Activated CD8-positive, alpha-beta memory T cell treated with anti-CD3 and anti-CD28 coated beads, Interleukin-2, amount 10 ng/mL, durations not matched to agents 7 days and 5 days (primary cell): ENCODE results near the gene ZIC2. TPM values are rescaled to one million over a fixed set of nuclear protein-coding genes. Genes with fewer than 3 reads are reported as not detected.

ENCODE experiments used
- ATAC-seq: fragments of 150-1000 bp; cut with Tn5 transposase; one replicate; pipeline ENCODE4 v1.10.0; 2021; ENCODE audit warnings: moderate library complexity
- CTCF ChIA-PET: fragments of 350-600 bp; sonication (Branson Sonifier 250); formaldehyde crosslinking; loops from one replicate; lab custom pipeline; 2021; ENCODE audit warnings: antibody characterized with exemption; lab: Charles Lee
- DNase-seq: peaks from one replicate; pipeline ENCODE4 v3.0.0-alpha.2; 2020
- H3K27ac Mint-ChIP-seq: one replicate; pipeline ENCODE4 v1.8.0; 2021; ENCODE audit warnings: mild to moderate bottlenecking, mixed read lengths
- H3K27me3 Mint-ChIP-seq: one replicate; pipeline ENCODE4 v1.8.0; 2021; ENCODE audit warnings: mixed read lengths
- H3K36me3 Mint-ChIP-seq: one replicate; pipeline ENCODE4 v1.8.0; 2021; ENCODE audit warnings: mild to moderate bottlenecking, mixed read lengths
- H3K4me1 Mint-ChIP-seq: one replicate; pipeline ENCODE4 v1.8.0; 2021; ENCODE audit warnings: mixed read lengths
- H3K4me3 Mint-ChIP-seq: one replicate; pipeline ENCODE4 v1.8.0; 2021; ENCODE audit warnings: mild to moderate bottlenecking, moderate library complexity, mixed read lengths
- H3K9me3 Mint-ChIP-seq: one replicate; pipeline ENCODE4 v1.8.0; 2022; ENCODE audit warnings: low read depth, mixed read lengths
- total RNA-seq, 2 experiments: library from RNA; stranded (reverse); gene quantifications; one replicate each; pipeline ENCODE4 v1.2.3, GENCODE V29; 2021

The ZIC2 gene
- total RNA-seq, 2 experiments from 2014 or later: 0.26 to 1.6 TPM

DNA sequence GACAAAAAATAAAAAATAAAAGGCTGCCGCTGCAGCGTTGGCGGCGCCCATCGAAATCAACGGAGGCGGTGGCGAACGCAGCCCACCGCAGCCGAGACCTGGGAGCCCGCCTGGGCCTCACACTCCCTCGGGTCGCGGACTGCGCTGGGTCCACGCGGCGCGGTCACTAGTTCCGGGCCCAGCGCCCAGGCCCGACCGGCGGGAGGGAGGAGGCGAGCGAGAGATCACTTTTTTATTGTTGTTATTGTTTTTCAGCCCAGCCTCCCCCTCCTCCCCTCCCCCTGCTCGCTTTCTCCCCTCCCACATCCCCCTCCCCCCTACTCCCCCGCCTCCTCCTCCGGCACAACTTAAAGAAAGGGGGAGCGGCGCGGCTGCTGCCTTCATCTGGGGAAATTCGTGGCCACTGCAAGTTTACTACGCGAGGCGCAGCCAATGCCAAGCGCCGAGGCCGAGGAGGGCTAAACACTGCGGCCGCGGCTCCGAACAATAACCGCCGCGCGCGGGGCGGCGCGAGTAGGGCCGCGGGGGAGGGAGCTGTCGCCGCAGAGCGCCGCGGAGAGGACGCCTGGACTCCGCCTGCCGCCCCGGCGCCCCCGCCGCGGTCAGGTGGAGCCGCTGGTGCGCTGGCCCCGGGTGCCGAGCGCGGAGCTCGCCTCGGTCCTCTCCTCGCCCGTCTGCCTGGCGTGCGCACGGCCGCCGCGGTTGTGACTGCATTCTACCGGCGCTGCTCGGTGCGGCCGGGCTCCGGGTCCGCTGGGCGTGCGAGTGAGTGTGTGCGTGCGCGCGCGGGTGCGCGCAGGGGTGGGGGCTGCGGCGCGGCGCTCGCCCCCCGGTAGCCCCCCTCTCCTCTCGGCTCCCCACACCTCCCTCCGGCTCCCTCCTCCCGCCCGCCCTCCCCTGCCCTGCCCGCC is 505 bp upstream of the ZIC2 start:
- no peak overlapping the region for H3K27ac Mint-ChIP-seq
- CTCF ChIA-PET: interaction anchor here (1.1 to 1.9 kb wide), 7 partner anchors 9 to 534 kb away, joined by 3 to 6 read pairs (median 3); no protein-coding TSS in a partner anchor
- no peak for DNase-seq

DNA sequence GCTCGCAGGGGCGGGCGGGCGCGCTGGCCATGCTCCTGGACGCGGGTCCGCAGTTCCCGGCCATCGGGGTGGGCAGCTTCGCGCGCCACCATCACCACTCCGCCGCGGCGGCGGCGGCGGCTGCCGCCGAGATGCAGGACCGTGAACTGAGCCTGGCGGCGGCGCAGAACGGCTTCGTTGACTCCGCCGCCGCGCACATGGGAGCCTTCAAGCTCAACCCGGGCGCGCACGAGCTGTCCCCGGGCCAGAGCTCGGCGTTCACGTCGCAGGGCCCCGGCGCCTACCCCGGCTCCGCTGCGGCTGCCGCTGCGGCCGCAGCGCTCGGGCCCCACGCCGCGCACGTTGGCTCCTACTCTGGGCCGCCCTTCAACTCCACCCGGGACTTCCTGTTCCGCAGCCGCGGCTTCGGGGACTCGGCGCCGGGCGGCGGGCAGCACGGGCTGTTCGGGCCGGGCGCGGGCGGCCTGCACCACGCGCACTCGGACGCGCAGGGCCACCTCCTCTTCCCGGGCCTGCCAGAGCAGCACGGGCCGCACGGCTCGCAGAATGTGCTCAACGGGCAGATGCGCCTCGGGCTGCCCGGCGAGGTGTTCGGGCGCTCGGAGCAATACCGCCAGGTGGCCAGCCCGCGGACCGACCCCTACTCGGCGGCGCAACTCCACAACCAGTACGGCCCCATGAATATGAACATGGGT is 599 bp downstream of the ZIC2 start:
- Mint-ChIP-seq H3K27me3 (peaks cover 64% of the 10 kb centered on the region), H3K27ac (peak overlapping the region; percentile 75)

More for the DNA sequence above, 505 bp upstream of the ZIC2 start:
- Mint-ChIP-seq H3K4me1 (peaks cover 29% of the 10 kb centered on the region), H3K36me3 (peaks cover 13% of the 10 kb centered on the region), H3K4me3 (no peak overlapping the region), H3K9me3 (no peaks in the 10 kb centered on the region), H3K27me3 (peaks cover 64% of the 10 kb centered on the region)
- peak; percentile 37 for ATAC-seq

DNA sequence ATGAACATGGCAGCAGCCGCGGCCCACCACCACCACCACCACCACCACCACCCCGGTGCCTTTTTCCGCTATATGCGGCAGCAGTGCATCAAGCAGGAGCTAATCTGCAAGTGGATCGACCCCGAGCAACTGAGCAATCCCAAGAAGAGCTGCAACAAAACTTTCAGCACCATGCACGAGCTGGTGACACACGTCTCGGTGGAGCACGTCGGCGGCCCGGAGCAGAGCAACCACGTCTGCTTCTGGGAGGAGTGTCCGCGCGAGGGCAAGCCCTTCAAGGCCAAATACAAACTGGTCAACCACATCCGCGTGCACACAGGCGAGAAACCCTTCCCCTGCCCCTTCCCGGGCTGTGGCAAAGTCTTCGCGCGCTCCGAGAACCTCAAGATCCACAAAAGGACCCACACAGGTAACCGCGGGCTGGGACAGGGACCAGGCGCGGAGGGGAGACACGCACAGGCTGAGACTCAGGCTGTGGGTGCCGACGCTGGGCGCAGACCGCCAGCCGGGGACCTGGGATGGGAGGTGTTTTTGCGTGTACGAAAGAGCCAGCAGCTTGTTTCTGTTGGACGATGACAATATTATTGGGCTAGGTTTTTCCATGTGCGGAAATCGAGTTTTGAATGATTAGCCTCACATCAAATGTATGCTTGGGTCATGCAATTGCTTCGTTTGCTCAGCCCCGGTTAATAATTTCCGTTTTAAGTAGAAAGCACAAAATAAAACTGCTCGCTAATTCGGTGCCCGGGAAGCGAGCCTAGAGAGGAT is 1.3 kb downstream of the ZIC2 start:
- Mint-ChIP-seq H3K27ac (peak overlapping the region; percentile 75), H3K36me3 (peaks cover 16% of the 10 kb centered on the region), H3K4me3 (peak overlapping the region; percentile 41), H3K4me1 (peaks cover 24% of the 10 kb centered on the region), H3K27me3 (peaks cover 64% of the 10 kb centered on the region), H3K9me3 (no peaks in the 10 kb centered on the region)
- ATAC-seq (no peak), DNase-seq (peak; percentile 40)
- CTCF ChIA-PET: interaction anchor here (0.7 to 1.1 kb wide), 3 partner anchors 14 to 327 kb away, joined by 3 read pairs; no protein-coding TSS in a partner anchor

More for the DNA sequence above, 599 bp downstream of the ZIC2 start:
- Mint-ChIP-seq H3K9me3 (no peaks in the 10 kb centered on the region), H3K4me1 (peaks cover 29% of the 10 kb centered on the region), H3K36me3 (peaks cover 15% of the 10 kb centered on the region), H3K4me3 (peak overlapping the region; percentile 41)
- ATAC-seq: no peak
- no peak for DNase-seq
- CTCF ChIA-PET: interaction anchor here (0.8 to 1.4 kb wide), 4 partner anchors 12 to 16 kb away, joined by 3 read pairs; no protein-coding TSS in a partner anchor

DNA sequence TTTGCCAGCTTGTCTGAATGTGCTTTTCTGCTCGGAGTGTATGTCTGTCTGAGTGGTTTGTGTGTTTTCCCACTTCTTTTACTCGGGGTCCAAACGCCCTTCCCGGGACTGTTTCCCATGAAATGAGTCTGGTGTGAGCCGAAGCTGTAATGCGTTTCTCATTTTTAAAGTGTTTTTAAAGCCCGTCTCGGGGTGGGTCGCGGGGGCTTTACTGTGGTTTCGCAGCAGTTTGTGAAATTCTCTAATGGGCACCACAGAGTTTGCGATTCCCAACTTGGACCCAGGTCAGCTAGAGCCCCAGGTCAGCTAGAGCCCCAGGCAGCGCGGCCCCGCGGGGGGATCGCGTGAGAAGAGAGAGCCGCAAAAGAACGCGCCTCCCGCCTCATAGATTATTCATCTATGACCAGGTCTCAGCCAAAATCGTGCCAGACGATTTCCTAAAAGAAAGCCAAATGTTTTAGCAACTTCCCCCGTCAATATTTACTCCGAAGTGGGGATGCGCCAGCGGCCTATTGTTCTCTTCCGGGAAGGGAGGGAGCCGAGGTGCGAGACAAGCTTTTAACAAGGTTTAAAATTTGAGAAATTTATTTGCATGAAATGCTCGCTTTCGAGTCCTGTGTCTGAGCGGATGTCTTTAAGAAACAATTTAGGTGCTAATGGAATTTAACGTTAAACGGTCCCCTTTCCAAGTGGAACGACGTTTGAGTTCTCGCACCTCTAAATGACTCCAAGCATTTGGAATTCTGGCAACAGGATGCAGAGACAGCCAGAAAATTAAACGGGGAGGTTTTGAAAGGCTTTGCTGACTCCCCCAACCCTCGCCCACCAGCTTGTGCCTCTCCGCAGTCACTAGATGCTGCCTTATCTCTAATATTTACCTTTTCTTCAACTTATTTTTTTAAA is 2.2 kb downstream of the ZIC2 start:
- no peaks in the 10 kb centered on the region for H3K9me3 Mint-ChIP-seq
- peaks cover 20% of the 10 kb centered on the region for H3K4me1 Mint-ChIP-seq
- peaks cover 16% of the 10 kb centered on the region for H3K36me3 Mint-ChIP-seq
- peak overlapping the region; percentile 41 for H3K4me3 Mint-ChIP-seq
- DNase-seq (no peak), ATAC-seq (no peak)
- CTCF ChIA-PET: interaction anchor here (0.7 to 0.8 kb wide), 2 partner anchors 13 to 328 kb away, joined by 3 read pairs; no protein-coding TSS in a partner anchor
- H3K27me3 Mint-ChIP-seq: peaks cover 63% of the 10 kb centered on the region
- peak overlapping the region; percentile 75 for H3K27ac Mint-ChIP-seq

DNA sequence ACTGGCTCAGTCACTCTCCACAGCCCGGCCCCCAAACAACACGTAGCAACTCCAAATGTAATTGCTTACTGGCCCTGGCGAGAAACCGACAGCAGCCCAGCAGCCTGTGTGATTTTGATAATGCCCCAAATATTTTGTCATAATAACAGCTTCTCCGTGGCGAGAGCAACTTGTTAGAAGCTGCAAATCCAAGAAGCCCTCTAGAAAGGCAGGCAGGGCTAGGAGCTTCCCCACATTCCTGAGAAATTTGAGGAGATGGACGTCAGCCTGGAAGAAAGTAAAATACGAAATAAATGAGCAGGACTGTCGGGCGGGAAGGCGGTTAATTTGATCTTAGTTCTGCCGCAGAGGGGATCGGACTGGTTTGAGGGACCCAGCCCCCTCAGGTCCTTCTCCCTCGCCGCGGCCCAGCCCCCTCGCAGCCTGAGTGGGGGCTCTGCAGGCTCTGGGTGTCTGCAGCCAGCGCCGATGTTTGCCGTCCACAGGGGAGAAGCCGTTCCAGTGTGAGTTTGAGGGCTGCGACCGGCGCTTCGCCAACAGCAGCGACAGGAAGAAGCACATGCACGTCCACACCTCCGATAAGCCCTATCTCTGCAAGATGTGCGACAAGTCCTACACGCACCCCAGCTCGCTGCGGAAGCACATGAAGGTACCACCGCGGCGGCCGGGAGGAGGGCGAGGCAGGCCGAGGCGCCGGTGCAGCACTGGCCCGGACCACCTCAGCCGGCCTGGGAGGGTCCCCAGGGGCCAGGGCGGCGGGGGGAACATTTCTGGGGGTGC is 3.1 kb downstream of the ZIC2 start:
- Mint-ChIP-seq H3K9me3 (no peaks in the 10 kb centered on the region), H3K36me3 (peaks cover 16% of the 10 kb centered on the region), H3K4me1 (peaks cover 20% of the 10 kb centered on the region), H3K27me3 (peaks cover 63% of the 10 kb centered on the region), H3K27ac (peak overlapping the region; percentile 75), H3K4me3 (peak overlapping the region; percentile 11)
- CTCF ChIA-PET: no interaction called here
- no peak for ATAC-seq
- peak; percentile 40 for DNase-seq

DNA sequence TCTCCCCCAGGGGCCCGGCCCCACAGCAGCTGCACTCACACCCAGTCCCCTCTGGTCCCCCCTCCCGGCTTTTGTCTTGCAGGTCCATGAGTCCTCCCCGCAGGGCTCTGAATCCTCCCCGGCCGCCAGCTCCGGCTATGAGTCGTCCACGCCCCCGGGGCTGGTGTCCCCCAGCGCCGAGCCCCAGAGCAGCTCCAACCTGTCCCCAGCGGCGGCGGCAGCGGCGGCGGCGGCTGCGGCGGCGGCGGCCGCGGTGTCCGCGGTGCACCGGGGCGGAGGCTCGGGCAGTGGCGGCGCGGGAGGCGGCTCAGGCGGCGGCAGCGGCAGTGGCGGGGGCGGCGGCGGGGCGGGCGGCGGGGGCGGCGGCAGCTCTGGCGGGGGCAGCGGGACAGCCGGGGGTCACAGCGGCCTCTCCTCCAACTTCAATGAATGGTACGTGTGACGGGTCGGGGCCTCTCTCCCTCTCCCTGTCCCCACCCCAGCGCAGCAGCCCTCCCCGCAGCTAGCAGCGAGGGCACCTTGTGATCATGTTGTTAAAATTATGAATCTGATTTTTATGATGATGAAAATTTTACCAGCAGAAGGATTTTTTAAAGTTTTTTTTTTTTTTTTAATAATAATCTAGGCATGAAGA is 3.8 kb downstream of the ZIC2 start:
- Mint-ChIP-seq H3K4me1 (peaks cover 23% of the 10 kb centered on the region), H3K9me3 (no peaks in the 10 kb centered on the region), H3K27me3 (peaks cover 69% of the 10 kb centered on the region), H3K27ac (no peak overlapping the region), H3K4me3 (no peak overlapping the region), H3K36me3 (peaks cover 16% of the 10 kb centered on the region)
- no peak for DNase-seq
- CTCF ChIA-PET: no interaction called here
- ATAC-seq: no peak

DNA sequence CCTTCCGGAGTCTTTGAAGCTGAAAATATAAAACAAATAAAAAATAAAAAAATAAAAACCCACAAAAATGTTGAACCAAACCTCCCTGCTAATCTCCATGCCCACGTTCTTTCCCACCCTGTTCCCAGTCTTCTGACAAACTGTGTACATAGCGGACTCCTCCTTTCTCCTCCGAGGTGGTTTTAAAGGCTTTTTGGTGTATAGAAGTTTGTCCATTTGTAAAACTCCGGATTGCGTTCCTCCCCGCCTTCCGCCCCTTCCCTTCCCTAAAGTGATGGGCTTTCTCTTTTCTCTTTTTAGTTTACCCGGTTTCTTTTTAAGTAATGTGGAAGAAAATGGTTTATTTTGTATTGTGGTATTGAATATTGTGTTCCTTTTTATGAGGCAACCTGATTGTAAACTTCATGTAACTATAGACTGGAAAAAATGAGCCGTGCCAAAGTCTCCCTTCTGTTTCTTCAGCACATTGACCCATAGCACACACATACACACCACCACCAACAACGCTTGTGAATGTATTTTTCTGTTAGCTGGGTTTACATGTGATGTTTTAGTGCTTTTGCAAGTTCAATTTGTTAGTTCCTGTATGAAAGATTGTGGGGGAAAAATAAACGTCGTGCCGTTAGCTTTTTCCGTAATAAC is 4.4 kb downstream of the ZIC2 start:
- CTCF ChIA-PET: interaction anchor here (0.6 to 1.4 kb wide), 2 partner anchors 215 to 331 kb away, joined by 4 read pairs; no protein-coding TSS in a partner anchor
- peaks cover 16% of the 10 kb centered on the region for H3K36me3 Mint-ChIP-seq
- peaks cover 74% of the 10 kb centered on the region for H3K27me3 Mint-ChIP-seq
- no peak for DNase-seq
- H3K4me3 Mint-ChIP-seq: no peak overlapping the region
- no peak for ATAC-seq
- H3K9me3 Mint-ChIP-seq: no peaks in the 10 kb centered on the region
- peak overlapping the region; percentile 78 for H3K27ac Mint-ChIP-seq
- H3K4me1 Mint-ChIP-seq: peaks cover 27% of the 10 kb centered on the region

DNA sequence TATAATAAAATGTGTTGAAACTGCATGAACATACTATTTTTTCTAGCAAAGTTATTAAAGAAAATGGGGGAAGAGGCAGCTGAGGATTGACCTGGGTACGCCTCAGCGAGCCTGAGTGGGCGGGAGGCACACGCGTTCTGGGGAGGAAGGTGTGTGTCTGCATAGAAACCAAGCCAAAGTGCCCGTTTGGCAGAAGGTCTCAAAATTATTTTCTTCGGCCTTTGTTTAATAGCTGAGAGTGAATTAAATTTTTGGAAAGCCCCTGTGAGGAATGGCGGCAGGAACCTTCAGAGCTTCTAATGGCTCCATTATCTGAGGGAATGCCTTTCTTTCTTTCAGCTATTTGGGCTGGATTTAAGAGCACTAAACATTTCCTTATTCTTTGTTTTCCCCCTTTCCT is 5.2 kb downstream of the ZIC2 start:
- no peak for ATAC-seq
- CTCF ChIA-PET: interaction anchor here (0.9 to 1.4 kb wide), 2 partner anchors 30 to 331 kb away, joined by 3 to 4 read pairs; no protein-coding TSS in a partner anchor
- Mint-ChIP-seq H3K9me3 (no peaks in the 10 kb centered on the region), H3K4me3 (no peak overlapping the region), H3K27ac (no peak overlapping the region), H3K27me3 (peaks cover 81% of the 10 kb centered on the region), H3K4me1 (peaks cover 27% of the 10 kb centered on the region), H3K36me3 (peaks cover 16% of the 10 kb centered on the region)
- no peak for DNase-seq

DNA sequence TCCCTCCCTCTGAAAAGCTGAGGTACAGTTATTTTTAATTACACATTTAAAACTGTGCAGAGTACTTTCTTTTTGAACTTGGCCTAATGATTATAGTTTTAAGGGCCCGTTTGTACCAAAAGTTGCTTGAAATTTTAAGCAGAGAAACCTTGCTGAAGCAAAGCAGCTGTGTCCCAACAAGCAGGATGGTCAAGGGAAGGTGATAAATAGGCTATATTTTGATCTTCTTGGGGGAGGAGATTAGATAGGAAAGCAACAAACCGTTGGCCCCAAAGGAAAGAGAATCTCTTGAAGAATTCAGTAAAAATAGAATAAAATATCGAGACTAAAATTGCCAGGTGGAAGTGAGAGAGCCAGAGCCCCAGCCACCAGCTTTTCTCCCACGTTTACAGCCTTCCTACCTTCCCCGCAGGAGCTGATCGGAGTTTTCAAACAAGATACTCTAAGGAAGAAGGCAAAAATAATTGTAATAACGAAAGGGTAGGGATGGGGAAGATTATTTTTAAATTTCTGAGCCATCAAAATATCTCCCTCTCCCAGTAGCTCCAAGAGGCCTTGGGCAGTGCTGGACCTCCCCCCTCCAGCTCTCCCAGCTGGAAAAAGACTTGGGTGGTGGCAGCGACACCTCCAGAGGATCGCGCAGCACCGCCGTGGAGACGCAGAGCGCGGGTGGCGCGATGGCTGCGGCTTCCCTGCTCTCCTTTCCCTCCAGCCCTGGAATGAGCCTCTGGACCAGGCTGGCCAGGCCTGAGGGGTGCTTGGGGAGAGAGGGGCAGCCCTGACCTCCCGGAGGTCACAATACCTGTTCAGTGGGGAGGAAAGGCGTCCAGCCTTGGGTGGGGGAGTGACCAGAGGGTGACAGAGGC is 5.8 kb downstream of the ZIC2 start:
- CTCF ChIA-PET: interaction anchor here (0.9 to 1.4 kb wide), 2 partner anchors 30 to 332 kb away, joined by 3 to 4 read pairs; no protein-coding TSS in a partner anchor
- no peak overlapping the region for H3K27ac Mint-ChIP-seq
- H3K9me3 Mint-ChIP-seq: no peaks in the 10 kb centered on the region
- DNase-seq (no peak), ATAC-seq (no peak)
- peaks cover 30% of the 10 kb centered on the region for H3K4me1 Mint-ChIP-seq
- no peak overlapping the region for H3K4me3 Mint-ChIP-seq
- H3K27me3 Mint-ChIP-seq: peaks cover 87% of the 10 kb centered on the region
- H3K36me3 Mint-ChIP-seq: peaks cover 16% of the 10 kb centered on the region
